Erythroblast (primary cell): Measurements from ENCODE around the gene PTTG2.

ENCODE experiments used
- GATA1 ChIP-seq: IDR thresholded peaks from 2 replicates; pipeline ENCODE4 v1.6.1; 2011; ENCODE audit warnings: low read depth, mild to moderate bottlenecking, control low read depth, low read length, moderate library complexity
- POLR2A ChIP-seq: IDR thresholded peaks from 2 replicates; pipeline ENCODE4 v1.6.1; 2011; ENCODE audit warnings: mild to moderate bottlenecking, low read length

DNA sequence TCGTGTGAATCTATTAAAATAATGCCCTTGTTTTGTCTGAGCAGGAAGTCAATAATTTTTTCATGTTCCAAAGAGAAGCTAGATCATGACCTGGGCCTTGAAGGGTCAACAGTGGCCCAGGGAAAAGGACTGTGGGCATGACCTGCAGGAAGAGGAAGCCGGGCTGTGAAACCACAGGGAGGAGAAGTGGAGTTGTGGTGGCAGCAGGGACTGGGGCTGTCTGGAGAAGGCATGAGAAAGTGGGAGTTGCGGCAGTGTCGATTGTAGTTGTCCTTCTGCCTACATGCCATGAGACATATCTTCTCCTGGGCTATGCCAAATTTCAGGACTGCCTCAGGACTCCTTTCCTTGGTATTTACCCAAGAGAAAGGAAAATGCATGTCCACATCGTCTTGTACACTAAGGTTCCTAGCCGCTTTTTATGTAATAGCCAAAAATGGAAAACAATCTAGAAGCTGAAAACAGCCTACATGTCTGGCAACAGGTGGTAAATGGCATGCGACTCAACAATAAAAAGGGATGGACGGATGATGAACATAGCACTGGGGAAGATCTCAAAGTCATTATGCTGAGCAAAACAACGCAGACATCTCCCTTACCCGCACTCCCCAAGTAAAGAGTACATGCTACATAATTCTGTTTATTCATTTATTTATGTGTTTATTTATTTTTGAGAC, 13.6 kb upstream of the PTTG2 start:
- TF ChIP-seq POLR2A (no peak), GATA1 (no peak)
